ENCODE measurements around the gene PCMT1. TPM values are rescaled to one million over a fixed set of nuclear protein-coding genes. Genes with fewer than 3 reads are reported as not detected.

The PCMT1 gene
- polyA plus RNA-seq, 3 donors = 84.8 to 315 (median 262) TPM

GRCh38 chr6:149756261-149756636 lies 6.7 kb downstream of the PCMT1 start:
- Histone ChIP-seq H3K36me3 (replicated peaks in 1 of 2; ENCODE audit: control insufficient read depth in 1 of 2, insufficient read depth in 2 of 2, low read length in 2 of 2) (peaks cover 10 to 25% of the 10 kb centered on the region in 2 donors), H3K4me1 (ENCODE audit: control insufficient read depth in 1 of 2, insufficient read depth in 2 of 2, low read length in 2 of 2) (peaks cover 60 to 62% of the 10 kb centered on the region in 2 donors), H3K4me2 (replicated peaks; ENCODE audit: extremely low read depth, low read length, poor library complexity, severe bottlenecking) (no peak overlapping the region), H4K20me1 (ENCODE audit: insufficient read depth, low read length) (peaks cover 86% of the 10 kb centered on the region), H2AFZ (ENCODE audit: insufficient read depth, low read depth, low read length, poor library complexity, severe bottlenecking) (no peak overlapping the region), H3K79me2 (ENCODE audit: insufficient read depth, low read length) (peaks cover 98% of the 10 kb centered on the region), H3K27ac (ENCODE audit: low read depth in 1 of 2, low read length in 2 of 2) (peak overlapping the region in 1 of 2 donors; percentile 89), H3K9me3 (replicated peaks in 1 of 2; ENCODE audit: control insufficient read depth in 1 of 2, insufficient read depth in 1 of 2, low read length in 2 of 2) (no peaks in the 10 kb centered on the region), H3K4me3 (replicated peaks in 1 of 3; ENCODE audit: low read depth in 2 of 3, low read length in 3 of 3) (no peak overlapping the region), H3K27me3 (ENCODE audit: control insufficient read depth in 2 of 2, insufficient read depth in 2 of 2, low read length in 2 of 2) (no peaks in the 10 kb centered on the region), H3K9ac (ENCODE audit: insufficient read depth, low read length, poor library complexity, severe bottlenecking) (no peak overlapping the region)
- Mint-ChIP-seq H3K4me1 (peaks cover 68% of the 10 kb centered on the region), H3K27ac (peak overlapping the region in 5 of 7 donors; percentile 46 to 87 (median 76)), H3K9me3 (no peaks in the 10 kb centered on the region), H3K27me3 (ENCODE audit: low read depth in 3 of 3) (no peaks in the 10 kb centered on the region), H3K4me3 (no peak overlapping the region), H3K36me3 (peaks cover 19 to 33% of the 10 kb centered on the region in 2 donors)
- no CpG with 5 or more reads among the region's 7 CpGs for WGBS (ENCODE audit: insufficient coverage)
- intact Hi-C loops (cut with micrococcal nuclease) = no loop called here
- no peak for DNase-seq
- TF ChIP-seq CTCF (IDR thresholded peaks at IDR 0.05) = no peak

- no CpG with 5 or more reads among the region's 1 CpG for WGBS (ENCODE audit: insufficient coverage)
- Histone ChIP-seq H3K27me3 (ENCODE audit: control insufficient read depth in 2 of 2, insufficient read depth in 2 of 2, low read length in 2 of 2) (no peaks in the 10 kb centered on the region), H2AFZ (ENCODE audit: insufficient read depth, low read depth, low read length, poor library complexity, severe bottlenecking) (no peak overlapping the region), H3K9me3 (replicated peaks in 1 of 2; ENCODE audit: control insufficient read depth in 1 of 2, insufficient read depth in 1 of 2, low read length in 2 of 2) (no peaks in the 10 kb centered on the region), H3K4me2 (replicated peaks; ENCODE audit: extremely low read depth, low read length, poor library complexity, severe bottlenecking) (peak overlapping the region; percentile 4), H3K79me2 (ENCODE audit: insufficient read depth, low read length) (peaks cover 92% of the 10 kb centered on the region), H4K20me1 (ENCODE audit: insufficient read depth, low read length) (peaks cover 77% of the 10 kb centered on the region), H3K36me3 (replicated peaks in 1 of 2; ENCODE audit: control insufficient read depth in 1 of 2, insufficient read depth in 2 of 2, low read length in 2 of 2) (peaks cover 9 to 33% of the 10 kb centered on the region in 2 donors), H3K9ac (ENCODE audit: insufficient read depth, low read length, poor library complexity, severe bottlenecking) (no peak overlapping the region), H3K4me3 (replicated peaks in 1 of 3; ENCODE audit: low read depth in 2 of 3, low read length in 3 of 3) (no peak overlapping the region), H3K27ac (ENCODE audit: low read depth in 1 of 2, low read length in 2 of 2) (peak overlapping the region in 1 of 2 donors; percentile 46), H3K4me1 (ENCODE audit: control insufficient read depth in 1 of 2, insufficient read depth in 2 of 2, low read length in 2 of 2) (peaks cover 28 to 31% of the 10 kb centered on the region in 2 donors)
- H3K27me3 Mint-ChIP-seq (ENCODE audit: low read depth in 3 of 3) = no peaks in the 10 kb centered on the region
- H3K36me3 Mint-ChIP-seq = peaks cover 19 to 40% of the 10 kb centered on the region in 2 donors
- no peak overlapping the region for H3K4me3 Mint-ChIP-seq
- peak overlapping the region; percentile 67 to 89 (median 86) for H3K27ac Mint-ChIP-seq
- peak; percentile 43 to 69 (median 66) for DNase-seq
- intact Hi-C loops (cut with micrococcal nuclease) = no loop called here
- peaks cover 43% of the 10 kb centered on the region for H3K4me1 Mint-ChIP-seq
- H3K9me3 Mint-ChIP-seq = peaks cover 0 to 10% (median 4%) of the 10 kb centered on the region in 7 donors
- no peak for TF ChIP-seq CTCF (IDR thresholded peaks at IDR 0.05)
Observed at GRCh38 chr6:149761438-149761837, 11.9 kb downstream of the PCMT1 start.
